Mucosa of rectum (tissue), 2 donors: ENCODE data around the gene MMP20.

Experiments used
- H3K27ac ChIP-seq, 2 donors: one replicate each; pipeline ENCODE4 v1.7.0; 2013; ENCODE audit warnings: inconsistent platforms in 2 of 2, low read depth in 2 of 2, low read length in 2 of 2
- H3K27me3 ChIP-seq, 2 donors: one replicate each; pipeline ENCODE4 v1.7.0; 2013; ENCODE audit warnings: low read length in 2 of 2; ENCODE audit not compliant: control insufficient read depth in 2 of 2, insufficient read depth in 2 of 2
- H3K36me3 ChIP-seq, 2 donors: one replicate each; pipeline ENCODE4 v1.7.0; 2013; ENCODE audit warnings: low read length in 2 of 2; ENCODE audit not compliant: control insufficient read depth in 2 of 2, insufficient read depth in 2 of 2
- H3K4me1 ChIP-seq, 2 donors: one replicate each; pipeline ENCODE4 v1.7.0; 2013; ENCODE audit warnings: low read length in 2 of 2, mild to moderate bottlenecking in 1 of 2; ENCODE audit not compliant: control insufficient read depth in 2 of 2, insufficient read depth in 2 of 2
- H3K4me3 ChIP-seq, 2 donors: one replicate each; pipeline ENCODE4 v1.7.0; 2013; ENCODE audit warnings: low read length in 2 of 2
- H3K9ac ChIP-seq, 2 donors: one replicate each; pipeline ENCODE4 v1.7.0; 2013; ENCODE audit warnings: low read length in 2 of 2, low read depth in 1 of 2, mild to moderate bottlenecking in 1 of 2
- H3K9me3 ChIP-seq, 2 donors: one replicate each; pipeline ENCODE4 v1.7.0; 2013; ENCODE audit warnings: low read length in 2 of 2; ENCODE audit not compliant: control insufficient read depth in 2 of 2
- donor health status: healthy.
- donor health status: Normal muscosa, but diverticular disease.

The MMP20 gene

GRCh38 chr11:102546923-102547471, 78.1 kb downstream of the MMP20 start:
- Histone ChIP-seq H3K27ac (no peak overlapping the region), H3K4me3 (no peak overlapping the region), H3K4me1 (no peaks in the 10 kb centered on the region), H3K9ac (no peak overlapping the region), H3K36me3 (no peaks in the 10 kb centered on the region), H3K27me3 (no peaks in the 10 kb centered on the region), H3K9me3 (no peaks in the 10 kb centered on the region)

GRCh38 chr11:102546427-102546826, 78.7 kb downstream of the MMP20 start:
- Histone ChIP-seq H3K9ac (no peak overlapping the region), H3K9me3 (no peaks in the 10 kb centered on the region), H3K27ac (no peak overlapping the region), H3K4me3 (no peak overlapping the region), H3K27me3 (no peaks in the 10 kb centered on the region), H3K36me3 (no peaks in the 10 kb centered on the region), H3K4me1 (no peaks in the 10 kb centered on the region)

GRCh38 chr11:102545701-102546100, 79.4 kb downstream of the MMP20 start:
- H3K27me3 ChIP-seq: no peaks in the 10 kb centered on the region

GRCh38 chr11:102544594-102544993, 80.5 kb downstream of the MMP20 start:
- no peak overlapping the region for H3K27ac ChIP-seq
- H3K4me3 ChIP-seq: no peak overlapping the region
- no peaks in the 10 kb centered on the region for H3K36me3 ChIP-seq
- no peaks in the 10 kb centered on the region for H3K27me3 ChIP-seq
- no peaks in the 10 kb centered on the region for H3K4me1 ChIP-seq
- H3K9ac ChIP-seq: no peak overlapping the region
- no peaks in the 10 kb centered on the region for H3K9me3 ChIP-seq

More at GRCh38 chr11:102545701-102546100, 79.4 kb downstream of the MMP20 start:
- Histone ChIP-seq H3K9ac (no peak overlapping the region), H3K27ac (no peak overlapping the region), H3K9me3 (no peaks in the 10 kb centered on the region), H3K4me3 (no peak overlapping the region), H3K4me1 (no peaks in the 10 kb centered on the region), H3K36me3 (no peaks in the 10 kb centered on the region)

GRCh38 chr11:102539567-102539966, 85.6 kb downstream of the MMP20 start:
- Histone ChIP-seq H3K4me3 (no peak overlapping the region), H3K9me3 (no peaks in the 10 kb centered on the region), H3K36me3 (no peaks in the 10 kb centered on the region), H3K4me1 (no peaks in the 10 kb centered on the region), H3K27me3 (no peaks in the 10 kb centered on the region), H3K9ac (no peak overlapping the region), H3K27ac (no peak overlapping the region)

- H3K4me3 ChIP-seq: no peak overlapping the region
- no peak overlapping the region for H3K9ac ChIP-seq
- H3K36me3 ChIP-seq: no peaks in the 10 kb centered on the region
- no peaks in the 10 kb centered on the region for H3K27me3 ChIP-seq
- H3K9me3 ChIP-seq: no peaks in the 10 kb centered on the region
- no peak overlapping the region for H3K27ac ChIP-seq
- no peaks in the 10 kb centered on the region for H3K4me1 ChIP-seq
Observed at GRCh38 chr11:102538932-102539331, 86.2 kb downstream of the MMP20 start.

GRCh38 chr11:102534261-102534872, 90.8 kb downstream of the MMP20 start:
- Histone ChIP-seq H3K36me3 (no peaks in the 10 kb centered on the region), H3K4me3 (no peak overlapping the region), H3K27me3 (no peaks in the 10 kb centered on the region), H3K27ac (no peak overlapping the region), H3K4me1 (no peaks in the 10 kb centered on the region), H3K9me3 (no peaks in the 10 kb centered on the region), H3K9ac (no peak overlapping the region)

- no peaks in the 10 kb centered on the region for H3K9me3 ChIP-seq
- H3K36me3 ChIP-seq: no peaks in the 10 kb centered on the region
- no peak within 1 kb of the TSS for H3K9ac ChIP-seq
- no peaks in the 10 kb centered on the region for H3K27me3 ChIP-seq
- no peak within 1 kb of the TSS for H3K27ac ChIP-seq
- H3K4me1 ChIP-seq: no peaks in the 10 kb centered on the region
- H3K4me3 ChIP-seq: no peak within 1 kb of the TSS
Observed at GRCh38 chr11:102530558-102530957, 94.6 kb downstream of the MMP20 start, which contains the start of gene MMP7. Gene MMP7 (minus strand): TSS chr11:102530747. CDS start chr11:102530700, 47 bp downstream.

- Histone ChIP-seq H3K4me1 (no peaks in the 10 kb centered on the region), H3K27me3 (no peaks in the 10 kb centered on the region), H3K36me3 (no peaks in the 10 kb centered on the region), H3K27ac (no peak overlapping the region), H3K9me3 (no peaks in the 10 kb centered on the region), H3K4me3 (no peak overlapping the region), H3K9ac (no peak overlapping the region)
Observed at GRCh38 chr11:102528618-102529017, 96.5 kb downstream of the MMP20 start.

GRCh38 chr11:102527684-102528083, 97.4 kb downstream of the MMP20 start:
- no peaks in the 10 kb centered on the region for H3K4me1 ChIP-seq
- H3K9ac ChIP-seq: no peak overlapping the region
- no peaks in the 10 kb centered on the region for H3K27me3 ChIP-seq
- H3K4me3 ChIP-seq: no peak overlapping the region
- no peaks in the 10 kb centered on the region for H3K9me3 ChIP-seq
- H3K36me3 ChIP-seq: no peaks in the 10 kb centered on the region
- H3K27ac ChIP-seq: no peak overlapping the region
